ENCODE data around the gene EIF2D. TPM values are rescaled to one million over a fixed set of nuclear protein-coding genes. Genes with fewer than 3 reads are reported as not detected.

EIF2D gene
- total and polyA plus RNA-seq, 2 of the 13 experiments (the other 11 are each of a cell fraction or from before 2014, with no cell fraction given) = 45.1 to 64.9 TPM

GRCh38 chr1:206612129-206612876 is at the start of gene EIF2D (continued):
- TF ChIP-seq KIAA2018 (CRISPR knock-in tag; IDR thresholded peaks at IDR 0.05; ENCODE audit: borderline replicate concordance) = peak; percentile 57; the same call in 1 of the 2 replicates
- TF ChIP-seq MAZ (IDR thresholded peaks at IDR 0.05; ENCODE audit: borderline replicate concordance, low read depth, low read length) = peak; percentile 88
- TF ChIP-seq MAZ (CRISPR knock-in tag; IDR thresholded peaks at IDR 0.05; ENCODE audit: low read depth) = peak; percentile 98
- TF ChIP-seq ZNF609 (CRISPR knock-in tag; IDR thresholded peaks at IDR 0.05; ENCODE audit: borderline replicate concordance) = peak; percentile 71; the same call in 1 of the 2 replicates
- TF ChIP-seq RAD21 (CRISPR knock-in tag; IDR thresholded peaks at IDR 0.05) = peak; percentile 73
- peak; percentile 97 for TF ChIP-seq HOXA3 (CRISPR knock-in tag; IDR thresholded peaks at IDR 0.05)
- peak; percentile 24; the same call in 1 of the 2 replicates for TF ChIP-seq ZNF333 (CRISPR knock-in tag; IDR thresholded peaks at IDR 0.05; ENCODE audit: borderline replicate concordance)
- TF ChIP-seq ATF3 (CRISPR knock-in tag; IDR thresholded peaks at IDR 0.05) = peak; percentile 82
- TF ChIP-seq PRDM15 (CRISPR knock-in tag; IDR thresholded peaks at IDR 0.05) = peak; percentile 53; the same call in 1 of the 2 replicates
- no peak for TF ChIP-seq FOXA1 (IDR thresholded peaks at IDR 0.05)
- peak; percentile 62; the same call in 1 of the 2 replicates for TF ChIP-seq FOXA1 (CRISPR knock-in tag; IDR thresholded peaks at IDR 0.05)
